ENCODE data around the gene ATG2A.
A peak's percentile ranks its signal among the peaks of the same experiment; 100 is the strongest.
"Not testable (repeated sequence)": the region's sequence is repeated elsewhere in the genome, so short reads cannot be mapped to it uniquely, and the experiment has no call there.

ATG2A gene

GRCh38 chr11:64851831-64852351 lies 65.1 kb downstream of the ATG2A start:
- no peak for DNase-seq

- DNase-seq: no peak
These were observed 65.9 kb downstream of the ATG2A start for GRCh38 chr11:64850979-64851567.

- peak; percentile 37 to 68 for DNase-seq
These were observed 67.2 kb downstream of the ATG2A start for GRCh38 chr11:64849598-64850356.

- peak in 1 of 2 experiments; percentile 19 for DNase-seq
These were observed 68.0 kb downstream of the ATG2A start for GRCh38 chr11:64848826-64849597.

- no peak for DNase-seq
These were observed 68.7 kb downstream of the ATG2A start for GRCh38 chr11:64848214-64848825.

GRCh38 chr11:64846998-64847666 lies 69.9 kb downstream of the ATG2A start:
- peak; percentile 87 for DNase-seq

GRCh38 chr11:64845776-64846129 lies 71.3 kb downstream of the ATG2A start:
- not testable (repeated sequence) for DNase-seq

GRCh38 chr11:64845129-64845775 lies 71.8 kb downstream of the ATG2A start:
- DNase-seq: no peak

Data from NCI-H524 (cell line).